NCI-H2227 (cell line): ENCODE measurements around the gene PNMT.
"Not testable (repeated sequence)": the region's sequence is repeated elsewhere in the genome, so short reads cannot be mapped to it uniquely, and the experiment has no call there.

ENCODE experiments used
- DNase-seq: peaks from one replicate; lab custom pipeline; 2025; ENCODE audit not compliant: unreplicated experiment; lab: John Stamatoyannopoulos, UW

The PNMT gene

DNA sequence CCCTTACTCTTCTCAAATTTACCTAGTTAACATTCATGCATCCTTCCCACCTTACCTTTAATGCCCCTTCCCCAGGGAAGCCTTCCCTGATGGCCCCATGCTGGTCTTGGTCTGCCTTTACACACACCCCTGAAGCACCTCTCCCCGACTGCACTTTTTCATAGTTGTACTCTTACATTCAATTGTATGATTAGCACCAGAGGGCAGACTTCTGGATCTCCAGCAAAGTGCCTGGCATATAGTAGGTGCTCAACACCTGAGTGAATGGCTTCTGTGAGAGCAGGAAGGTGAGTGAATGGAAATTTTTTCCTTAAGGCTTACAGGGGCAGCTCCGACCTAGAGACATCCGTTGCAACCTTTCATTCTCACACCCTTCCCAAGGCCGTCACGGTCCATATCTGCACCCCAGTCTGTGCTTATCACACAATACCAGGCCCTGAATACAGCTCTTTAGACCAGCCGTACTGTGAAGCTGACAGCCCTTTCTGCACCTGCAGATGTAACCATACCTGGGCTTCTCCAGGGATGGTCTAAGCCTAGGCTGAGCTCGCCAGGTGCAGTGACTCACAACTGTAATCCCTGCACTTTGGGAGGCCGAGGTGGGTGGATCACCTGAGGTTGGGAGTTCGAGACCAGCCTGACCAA, 15.2 kb downstream of the PNMT start:
- DNase-seq = no peak

DNA sequence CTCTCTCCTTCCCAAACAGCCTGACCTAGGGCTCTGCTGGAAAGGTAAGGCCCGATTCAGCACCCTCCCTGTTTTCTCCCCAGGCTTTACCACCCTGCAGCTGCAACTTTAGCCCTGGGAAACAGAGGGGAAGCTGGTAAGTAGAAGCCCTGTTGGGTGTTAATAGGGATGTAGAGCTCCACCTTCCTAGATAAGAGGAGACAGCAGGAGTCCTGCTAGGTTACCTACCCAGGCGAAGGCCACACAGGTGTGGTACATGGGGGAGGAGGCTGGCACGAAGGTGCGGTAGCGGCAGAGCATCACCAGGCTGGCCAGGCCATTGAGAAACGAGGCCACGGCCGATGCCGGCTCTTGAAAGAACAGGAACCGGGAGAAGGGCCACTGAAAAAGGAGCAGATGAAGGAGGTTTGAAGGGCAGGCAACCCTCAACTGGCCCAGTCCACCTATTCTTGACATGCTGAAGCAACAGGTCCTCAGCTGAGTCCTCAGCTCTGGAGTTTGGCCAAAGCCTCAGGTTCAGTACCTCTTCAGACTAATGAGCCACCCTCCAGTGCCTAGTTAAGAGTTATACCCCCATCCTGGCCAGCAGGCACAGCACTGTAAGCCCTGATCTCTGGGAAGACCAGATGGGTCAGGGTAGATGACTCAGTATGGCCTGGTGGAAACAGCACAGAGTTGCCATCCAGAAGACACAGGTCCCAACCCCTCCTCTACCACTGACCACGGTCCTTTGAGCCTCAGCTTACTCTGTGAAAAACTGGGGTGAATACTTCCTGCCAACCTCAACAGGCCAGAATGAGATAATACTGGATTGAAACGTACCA, 16.3 kb downstream of the PNMT start:
- DNase-seq = no peak

DNA sequence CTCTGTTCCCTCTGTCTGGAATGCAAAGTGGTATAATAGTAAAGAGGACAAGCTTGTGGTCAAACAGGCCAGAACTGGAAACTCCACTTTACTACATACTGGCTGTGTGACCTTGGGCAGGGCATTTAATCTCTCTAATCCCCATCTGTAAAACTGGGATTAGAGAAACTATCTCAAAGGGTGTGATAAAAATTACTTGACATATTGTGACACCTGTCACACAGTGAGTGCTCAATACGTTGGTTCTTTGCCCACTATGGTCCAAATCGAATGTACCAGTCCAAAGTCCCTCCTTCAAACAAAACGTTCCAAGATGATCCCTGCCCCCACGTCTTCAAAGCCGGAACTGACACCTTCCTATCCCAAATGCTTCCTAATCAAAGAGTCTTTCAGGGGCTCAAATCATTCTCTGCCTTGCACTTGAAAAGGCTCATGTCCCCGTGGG, 18.9 kb downstream of the PNMT start:
- DNase-seq = no peak

DNA sequence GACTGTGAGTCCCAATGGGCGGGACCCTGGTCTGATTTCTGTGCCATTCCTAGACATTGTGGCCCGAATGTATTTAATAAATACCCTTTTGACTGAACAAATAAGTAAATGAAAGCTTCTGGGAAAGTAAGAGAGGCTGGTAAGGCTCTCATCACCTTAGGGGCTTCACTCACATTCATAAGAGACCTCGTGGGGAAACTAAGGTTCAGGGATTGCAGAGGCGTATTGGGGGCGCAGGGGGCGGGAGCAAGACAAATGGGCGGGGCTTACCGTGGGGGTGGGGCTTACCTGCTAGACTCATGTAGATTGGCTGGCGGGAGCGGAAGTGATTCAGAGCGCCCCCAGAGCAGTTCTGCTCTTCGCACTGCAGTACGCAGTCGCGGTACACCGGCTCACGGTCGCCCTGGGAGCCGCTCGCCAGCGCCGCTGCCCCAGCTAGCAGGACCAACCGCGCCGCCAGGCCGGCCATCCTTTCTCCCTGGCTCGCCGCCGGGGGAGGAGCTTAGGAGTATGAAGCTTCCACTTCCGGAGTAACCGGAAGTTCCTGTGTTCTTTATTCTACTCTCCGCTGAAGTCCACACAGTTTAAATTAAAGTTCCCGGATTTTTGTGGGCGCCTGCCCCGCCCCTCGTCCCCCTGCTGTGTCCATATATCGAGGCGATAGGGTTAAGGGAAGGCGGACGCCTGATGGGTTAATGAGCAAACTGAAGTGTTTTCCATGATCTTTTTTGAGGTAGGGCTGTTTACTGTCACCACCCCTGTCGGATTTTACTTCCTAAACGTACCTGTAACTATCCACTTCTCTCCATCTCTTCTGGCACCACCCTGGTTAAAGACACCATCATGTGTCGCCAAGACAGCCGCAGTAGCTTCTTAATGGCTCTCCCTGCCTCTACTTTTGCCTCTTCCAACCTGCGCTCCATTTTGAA, 19.6 kb downstream of the PNMT start, which contains the start of gene PGAP3:
Gene PGAP3 (minus strand): TSS at position 512 of the 929 bp plus-strand sequence. CDS start 43 bp downstream, at position 469.
- DNase-seq = peak; percentile 93

DNA sequence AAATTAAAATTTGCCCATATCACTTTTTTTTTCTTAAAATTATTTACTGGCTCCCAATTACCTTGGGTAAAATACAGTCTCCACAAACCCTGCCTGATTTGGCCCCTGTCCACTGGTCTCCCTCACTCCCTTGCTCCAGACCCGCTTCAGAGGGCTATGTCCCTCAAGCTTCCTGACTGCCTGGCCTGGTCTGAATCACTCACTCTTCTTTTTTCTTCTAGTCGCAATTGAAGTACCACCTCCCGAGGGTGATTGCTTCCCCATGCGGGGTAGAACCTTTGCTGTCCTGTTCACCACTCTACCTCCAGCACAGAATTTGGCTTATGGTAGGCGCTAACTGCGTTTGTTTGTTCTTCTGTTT, 20.2 kb downstream of the PNMT start:
- no peak for DNase-seq

DNA sequence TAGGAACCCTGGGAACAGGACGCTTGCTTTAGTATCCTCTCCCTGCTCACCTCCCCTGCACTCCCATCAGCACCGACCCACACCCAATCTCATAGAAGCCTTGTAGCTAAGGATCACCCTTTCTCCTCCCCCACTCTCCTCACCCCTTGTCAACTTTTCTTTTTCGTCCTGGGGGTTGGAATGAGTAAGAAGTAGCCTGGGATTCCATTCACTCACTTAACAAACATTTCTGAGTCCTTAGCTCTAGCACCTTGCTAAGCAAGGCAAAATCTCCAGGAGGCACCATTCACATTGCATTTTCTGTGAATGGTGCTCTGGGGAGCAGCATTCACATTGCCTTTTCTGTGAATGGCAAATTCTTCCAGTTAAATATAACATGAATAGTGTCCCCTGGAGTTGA, 20.7 kb downstream of the PNMT start:
- DNase-seq = no peak

DNA sequence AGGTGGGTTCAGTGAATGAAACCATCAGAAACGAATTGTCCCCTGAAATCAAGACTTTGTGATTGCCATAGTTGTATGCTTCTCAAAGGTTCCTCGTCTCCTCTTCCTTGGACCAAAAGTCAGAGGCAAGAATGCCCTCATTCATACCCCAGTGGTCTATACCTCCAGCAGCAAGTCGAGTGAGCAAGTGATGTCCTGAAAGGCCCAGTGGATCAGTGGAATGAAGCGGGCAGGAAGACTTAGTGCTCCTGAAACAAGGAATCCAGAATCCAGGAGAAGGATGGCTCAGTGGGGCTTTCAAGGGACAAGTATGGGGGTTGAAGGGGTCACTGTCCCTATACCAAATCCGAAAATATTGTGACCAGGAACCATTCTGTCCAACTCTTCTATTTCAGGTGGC, 26.3 kb downstream of the PNMT start:
- no peak for DNase-seq

DNA sequence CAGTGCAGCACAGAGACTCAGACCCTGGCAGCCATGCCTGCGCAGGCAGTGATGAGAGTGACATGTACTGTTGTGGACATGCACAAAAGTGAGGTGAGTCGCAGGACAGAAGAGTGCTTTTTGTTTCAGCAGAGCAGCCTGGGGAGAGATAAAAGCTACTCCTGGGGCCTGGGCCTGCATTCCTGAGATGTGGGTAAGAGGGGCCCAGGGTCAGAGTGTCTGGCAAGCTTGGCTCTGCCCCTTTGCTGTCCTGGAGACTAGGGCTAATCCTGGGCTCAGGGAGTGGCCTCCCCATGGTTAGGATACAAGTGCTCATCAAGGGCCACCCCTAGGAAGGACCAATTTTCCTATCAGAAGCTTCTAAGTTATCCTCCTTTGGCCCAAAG, 26.8 kb downstream of the PNMT start:
- no peak for DNase-seq

DNA sequence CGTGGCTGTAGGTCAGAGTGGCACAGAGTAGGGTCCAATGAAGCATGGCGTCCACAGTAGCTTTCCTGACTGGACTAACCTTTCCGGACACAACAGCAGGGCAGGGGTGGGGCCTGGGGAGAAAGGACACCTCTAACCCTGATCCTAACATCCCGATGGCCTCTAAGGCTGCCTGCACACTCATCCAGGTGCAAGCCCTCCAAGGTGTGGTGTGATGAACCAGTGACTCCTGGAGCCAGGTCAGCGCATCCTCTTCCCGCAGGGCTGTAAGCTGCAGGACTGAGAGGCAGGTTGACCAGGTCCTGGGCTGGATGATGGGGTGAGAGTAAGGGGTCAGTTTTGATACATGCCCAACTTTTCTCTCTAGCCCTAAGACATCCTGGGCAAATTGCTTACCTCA, 28.5 kb downstream of the PNMT start:
- no peak for DNase-seq

DNA sequence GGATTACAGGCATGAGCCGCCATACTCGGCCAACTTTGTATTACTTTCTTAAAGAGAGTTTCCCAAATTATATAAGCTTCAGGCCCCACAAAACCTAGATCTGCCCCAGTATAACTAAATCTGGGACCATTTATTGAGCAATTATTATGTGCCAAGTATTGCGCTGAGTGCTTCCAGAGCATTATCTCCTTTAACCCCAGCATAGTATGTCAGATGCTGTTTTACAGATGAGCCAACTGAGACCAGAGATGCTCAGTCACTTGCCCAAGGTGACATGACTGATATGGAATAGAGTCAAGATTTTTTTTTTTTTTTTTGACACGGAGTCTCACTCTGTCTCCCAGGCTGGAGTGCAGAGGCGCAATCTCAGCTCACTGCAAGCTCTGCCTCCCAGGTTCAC, 29.7 kb downstream of the PNMT start:
- DNase-seq = no peak

DNA sequence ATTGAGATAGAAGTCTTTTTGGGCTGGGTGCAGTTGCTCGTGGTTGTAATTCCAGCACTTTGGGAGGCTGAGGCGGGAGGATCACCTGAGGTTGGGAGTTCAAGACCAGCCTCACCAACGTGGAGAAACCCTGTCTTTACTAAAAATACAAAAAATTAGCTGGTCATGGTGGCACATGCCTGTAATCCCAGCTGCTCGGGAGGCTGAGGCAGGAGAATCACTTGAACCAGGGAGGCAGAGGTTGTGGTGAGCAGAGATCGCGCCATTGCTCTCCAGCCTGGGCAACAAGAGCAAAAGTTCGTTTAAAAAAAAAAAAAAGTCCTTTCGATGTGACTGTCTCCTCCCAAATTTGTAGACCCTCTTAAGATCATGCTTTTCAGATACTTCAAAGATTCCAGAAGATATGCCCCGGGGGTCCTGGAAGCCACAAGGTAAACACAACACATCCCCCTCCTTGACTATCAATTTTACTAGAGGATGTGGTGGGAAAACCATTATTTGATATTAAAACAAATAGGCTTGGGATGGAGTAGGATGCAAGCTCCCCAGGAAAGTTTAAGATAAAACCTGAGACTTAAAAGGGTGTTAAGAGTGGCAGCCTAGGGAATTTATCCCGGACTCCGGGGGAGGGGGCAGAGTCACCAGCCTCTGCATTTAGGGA, 31.0 kb downstream of the PNMT start:
- not testable (repeated sequence) for DNase-seq

DNA sequence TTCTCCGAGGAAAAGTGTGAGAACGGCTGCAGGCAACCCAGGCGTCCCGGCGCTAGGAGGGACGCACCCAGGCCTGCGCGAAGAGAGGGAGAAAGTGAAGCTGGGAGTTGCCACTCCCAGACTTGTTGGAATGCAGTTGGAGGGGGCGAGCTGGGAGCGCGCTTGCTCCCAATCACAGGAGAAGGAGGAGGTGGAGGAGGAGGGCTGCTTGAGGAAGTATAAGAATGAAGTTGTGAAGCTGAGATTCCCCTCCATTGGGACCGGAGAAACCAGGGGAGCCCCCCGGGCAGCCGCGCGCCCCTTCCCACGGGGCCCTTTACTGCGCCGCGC, 31.5 kb downstream of the PNMT start, which contains the start of gene ERBB2:
Gene ERBB2 (plus strand): TSS at position 247 of the 330 bp plus-strand sequence. CDS start 175 bp downstream, outside the sequence.
- no peak for DNase-seq

DNA sequence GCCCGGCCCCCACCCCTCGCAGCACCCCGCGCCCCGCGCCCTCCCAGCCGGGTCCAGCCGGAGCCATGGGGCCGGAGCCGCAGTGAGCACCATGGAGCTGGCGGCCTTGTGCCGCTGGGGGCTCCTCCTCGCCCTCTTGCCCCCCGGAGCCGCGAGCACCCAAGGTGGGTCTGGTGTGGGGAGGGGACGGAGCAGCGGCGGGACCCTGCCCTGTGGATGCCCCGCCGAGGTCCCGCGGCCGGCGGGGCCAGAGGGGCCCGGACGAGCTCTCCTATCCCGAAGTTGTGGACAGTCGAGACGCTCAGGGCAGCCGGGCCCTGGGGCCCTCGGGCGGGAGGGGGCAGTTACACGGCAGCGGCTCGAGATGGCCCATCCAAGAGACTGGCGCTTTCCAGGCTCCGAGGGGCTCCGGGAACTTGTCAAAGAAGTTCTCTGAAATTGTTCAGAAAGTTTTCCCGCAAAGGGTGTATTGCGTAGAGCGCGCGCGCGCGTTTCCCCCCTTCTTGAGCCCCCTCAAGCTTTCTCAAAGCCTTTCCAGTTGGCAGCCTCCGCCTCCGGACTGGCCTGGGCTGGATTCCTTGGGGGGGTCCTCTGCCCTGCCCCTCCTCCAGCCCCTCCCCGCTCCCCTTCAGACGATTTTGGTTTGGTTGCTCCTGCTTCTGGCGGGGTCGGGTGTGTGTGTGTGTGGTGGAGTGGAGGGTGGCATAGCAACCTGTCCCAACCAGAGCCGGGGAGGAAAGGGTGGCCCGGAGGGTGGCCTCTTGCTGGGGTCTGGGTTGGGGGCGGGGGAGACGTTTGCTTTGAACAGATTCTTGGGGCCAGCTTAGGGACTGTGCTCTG, 32.1 kb downstream of the PNMT start:
- DNase-seq = no peak

DNA sequence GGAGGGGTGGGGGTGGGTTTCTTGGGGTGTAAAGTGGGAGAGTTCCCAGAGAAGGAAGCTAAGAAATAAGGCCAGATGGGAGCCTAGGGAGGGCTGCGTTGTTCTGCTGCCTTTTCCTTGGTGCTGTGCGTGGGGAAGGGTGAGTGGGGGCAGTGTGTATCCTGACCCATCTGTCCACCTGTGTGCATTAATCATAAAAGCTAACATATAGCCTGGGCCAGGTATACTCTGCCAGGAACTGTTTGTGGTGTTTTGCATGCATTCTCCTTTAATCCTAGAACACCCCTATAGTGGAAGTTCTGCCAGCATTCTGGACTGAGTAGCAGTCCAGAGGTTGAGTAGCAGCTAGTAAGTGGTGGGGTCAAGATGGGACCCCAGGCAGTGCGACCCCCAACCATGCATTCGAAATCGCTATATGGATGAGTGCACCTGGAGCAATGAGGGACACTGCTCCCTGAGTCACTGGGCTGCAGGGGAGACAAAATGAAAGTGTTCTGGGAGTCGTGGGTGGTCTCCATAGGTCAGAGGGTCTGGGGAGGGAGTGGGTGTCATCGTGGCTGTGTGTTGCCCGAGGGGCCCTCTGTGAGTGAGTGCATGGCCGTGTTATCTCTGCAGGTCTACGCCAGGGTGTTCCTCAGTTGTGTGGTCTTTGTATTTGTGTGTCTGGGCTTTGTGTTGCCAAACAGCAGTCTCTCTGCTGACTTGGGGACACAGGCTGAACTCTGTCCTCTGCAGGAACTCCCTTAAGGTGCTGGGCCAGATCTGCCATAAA, 32.9 kb downstream of the PNMT start:
- DNase-seq = no peak

DNA sequence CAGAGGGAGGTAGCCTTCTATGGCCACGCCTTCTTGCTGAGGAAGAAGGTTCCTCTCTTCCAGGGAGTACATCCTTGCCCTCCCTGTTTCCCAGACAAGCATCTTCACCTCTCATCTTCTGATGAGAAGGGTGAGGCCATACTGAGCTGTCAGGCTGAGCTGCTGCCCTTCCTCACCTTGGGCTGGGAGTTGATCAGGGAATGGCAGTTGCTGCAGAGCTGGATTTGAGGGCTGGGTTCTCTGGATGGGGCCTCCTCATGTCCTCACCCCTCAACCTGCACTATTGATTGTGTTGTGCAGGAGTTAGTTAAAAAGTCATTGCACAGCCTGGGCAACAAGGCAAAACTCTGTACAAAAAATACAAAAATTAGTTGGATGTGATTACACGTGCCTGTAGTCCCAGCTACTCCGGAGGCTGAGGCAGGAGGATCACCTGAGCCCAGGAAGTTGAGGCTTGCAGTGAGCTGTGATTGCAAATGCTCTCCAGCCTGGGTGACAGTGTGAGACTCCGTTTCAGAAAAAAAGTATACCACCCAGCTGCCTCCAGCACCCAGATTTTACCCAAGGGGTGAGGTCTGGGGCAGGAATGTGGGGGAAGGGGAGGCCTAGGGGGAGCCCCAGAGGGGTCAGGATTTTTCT, 33.6 kb downstream of the PNMT start:
- DNase-seq = no peak

DNA sequence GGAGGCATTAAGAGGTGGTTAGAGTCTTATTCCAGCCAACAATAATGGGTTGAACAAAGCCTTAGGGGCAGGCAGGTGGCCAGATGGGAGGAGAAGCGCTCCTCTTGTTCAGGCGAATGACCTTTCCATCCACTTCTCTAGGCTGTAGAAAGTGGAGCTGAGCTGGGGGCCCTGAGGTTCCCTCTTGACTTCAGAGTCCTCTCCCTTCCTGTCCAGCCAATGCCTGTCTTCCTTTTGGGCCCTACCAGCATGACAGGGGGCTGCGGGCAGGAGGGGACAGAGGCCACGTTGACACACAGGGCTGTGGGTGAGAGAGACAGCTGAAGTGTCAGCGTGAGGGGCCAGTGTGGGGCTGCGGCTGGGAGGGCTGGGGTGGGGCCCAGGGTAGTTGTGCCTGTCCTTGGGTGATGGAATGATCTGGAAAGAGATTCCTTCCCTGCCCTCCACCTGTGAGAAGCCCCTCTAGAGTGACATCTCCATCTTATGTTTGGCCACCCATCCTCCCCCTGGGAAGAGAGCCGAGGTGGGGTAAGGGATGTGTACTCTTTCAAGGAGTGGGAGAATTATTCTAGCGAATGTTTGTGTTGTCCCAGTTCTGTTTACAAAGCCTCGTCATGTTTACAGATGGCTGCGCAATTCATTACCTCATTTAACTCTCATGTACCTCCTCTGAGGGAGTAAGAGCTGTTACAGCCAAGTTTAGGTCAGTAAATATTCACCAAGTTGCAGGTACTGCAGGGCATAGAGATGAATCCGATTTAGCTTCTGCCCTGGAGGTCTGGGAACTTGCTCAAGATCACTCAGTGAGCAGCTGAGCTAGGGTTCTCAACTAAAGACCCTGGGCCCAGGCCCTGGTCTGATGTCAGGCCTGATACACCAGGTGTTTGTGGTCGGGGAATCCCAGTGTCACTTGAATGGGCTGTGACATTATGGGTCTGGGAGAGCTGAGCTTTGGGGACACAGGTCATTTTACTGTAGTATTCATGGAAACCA, 34.9 kb downstream of the PNMT start:
- DNase-seq = no peak

DNA sequence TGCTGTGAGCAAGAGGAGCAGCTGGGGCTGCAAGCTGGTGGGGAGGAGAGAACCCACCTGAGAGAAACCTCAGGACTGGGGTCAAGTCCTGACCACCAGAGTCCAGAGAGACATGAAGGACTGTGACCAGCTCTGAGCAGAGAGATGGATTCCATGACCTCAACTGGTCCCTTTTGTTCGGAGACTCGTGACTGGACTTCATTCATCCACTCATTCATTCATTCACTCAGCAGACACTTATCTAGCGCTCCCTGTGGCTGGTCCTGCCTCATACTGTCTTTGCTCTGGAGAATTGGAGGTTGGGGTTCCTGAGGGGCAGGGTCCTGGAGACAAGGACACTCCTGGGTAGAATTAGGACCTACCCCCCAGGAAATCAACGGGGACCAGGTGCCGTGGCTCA, 35.7 kb downstream of the PNMT start:
- DNase-seq = no peak
